ENCODE data around the gene VCL. TPM values are rescaled to one million over a fixed set of nuclear protein-coding genes. Genes with fewer than 3 reads are reported as not detected.

VCL gene
- total and polyA plus RNA-seq, 12 donors: 117 to 369 (median 237) TPM

GRCh38 chr10:74114041-74114448 lies 116.1 kb downstream of the VCL start:
- Histone ChIP-seq H3K9me3 (no peaks in the 10 kb centered on the region), H3K36me3 (peaks cover 0 to 100% (median 88%) of the 10 kb centered on the region in 9 donors), H3K27ac (peak overlapping the region in 3 of 10 donors; percentile 22 to 58 (median 39)), H3K4me1 (peaks cover 0 to 41% (median 13%) of the 10 kb centered on the region in 9 donors), H3K27me3 (no peaks in the 10 kb centered on the region), H3K4me3 (no peak overlapping the region)
- WGBS, 2 donors: 73 to 75% methylated on average over 12 of the region's 12 CpGs
- DNase-seq: no peak
- no peak for TF ChIP-seq CTCF (IDR thresholded peaks at IDR 0.05)
- peak in 7 of 8 donors; percentile 37 to 55 (median 43) for ATAC-seq
- intact Hi-C loops (cut with DNase I): no loop called here

DNA sequence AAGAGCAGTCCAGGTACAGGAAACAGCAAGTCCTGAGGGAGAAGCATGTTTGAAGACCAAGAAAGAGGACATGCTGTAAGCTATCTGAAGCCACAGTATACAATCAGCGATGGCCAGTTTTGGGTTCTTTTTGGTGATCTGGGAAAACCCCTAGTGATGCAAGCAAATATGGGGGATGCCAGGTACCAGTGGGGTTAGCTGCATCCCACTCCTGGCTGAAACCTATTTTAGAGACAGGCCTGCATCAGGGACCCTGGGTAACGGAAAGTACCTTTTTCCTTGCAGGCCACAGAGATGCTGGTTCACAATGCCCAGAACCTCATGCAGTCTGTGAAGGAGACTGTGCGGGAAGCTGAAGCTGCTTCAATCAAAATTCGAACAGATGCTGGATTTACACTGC lies 119.8 kb downstream of the VCL start:
- Histone ChIP-seq H3K36me3 (peaks cover 0 to 100% (median 86%) of the 10 kb centered on the region in 9 donors), H3K27me3 (no peaks in the 10 kb centered on the region), H3K4me3 (no peak overlapping the region), H3K27ac (peak overlapping the region in 1 of 10 donors; percentile 45), H3K4me1 (peaks cover 0 to 40% (median 23%) of the 10 kb centered on the region in 9 donors), H3K9me3 (no peaks in the 10 kb centered on the region)
- ATAC-seq (no peak), DNase-seq (no peak)
- intact Hi-C loops (cut with DNase I): no loop called here
- 93 to 95% methylated on average over 4 of the region's 4 CpGs for WGBS, 2 donors
- TF ChIP-seq CTCF (IDR thresholded peaks at IDR 0.05): no peak

DNA sequence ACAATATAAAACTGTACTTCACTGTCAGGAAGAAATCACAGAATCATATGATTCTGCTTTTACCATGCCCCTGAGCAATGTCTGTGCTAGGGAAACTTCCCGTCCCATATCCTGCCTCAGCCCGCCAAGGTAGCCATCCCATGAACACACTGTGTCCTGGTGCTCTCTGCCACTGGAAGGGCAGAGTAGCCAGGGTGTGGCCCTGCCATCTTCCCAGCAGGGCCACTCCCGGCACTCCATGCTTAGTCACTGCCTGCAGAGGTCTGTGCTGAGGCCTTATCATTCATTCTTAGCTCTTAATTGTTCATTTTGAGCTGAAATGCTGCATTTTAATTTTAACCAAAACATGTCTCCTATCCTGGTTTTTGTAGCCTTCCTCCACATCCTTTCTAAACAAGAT lies 120.9 kb downstream of the VCL start:
- ATAC-seq (peak in 3 of 8 donors; percentile 18 to 50 (median 25)), DNase-seq (no peak)
- H3K4me1 ChIP-seq: peaks cover 0 to 30% (median 14%) of the 10 kb centered on the region in 9 donors
- intact Hi-C loops (cut with DNase I): no loop called here
- 74 to 79% methylated on average over 3 of the region's 3 CpGs for WGBS, 2 donors
- H3K27me3 ChIP-seq: no peaks in the 10 kb centered on the region
- peak overlapping the region in 4 of 10 donors; percentile 21 to 54 (median 38) for H3K27ac ChIP-seq
- no peak for TF ChIP-seq CTCF (IDR thresholded peaks at IDR 0.05)
- H3K36me3 ChIP-seq: peaks cover 0 to 100% (median 86%) of the 10 kb centered on the region in 9 donors
- no peak overlapping the region for H3K4me3 ChIP-seq
- H3K9me3 ChIP-seq: no peaks in the 10 kb centered on the region

DNA sequence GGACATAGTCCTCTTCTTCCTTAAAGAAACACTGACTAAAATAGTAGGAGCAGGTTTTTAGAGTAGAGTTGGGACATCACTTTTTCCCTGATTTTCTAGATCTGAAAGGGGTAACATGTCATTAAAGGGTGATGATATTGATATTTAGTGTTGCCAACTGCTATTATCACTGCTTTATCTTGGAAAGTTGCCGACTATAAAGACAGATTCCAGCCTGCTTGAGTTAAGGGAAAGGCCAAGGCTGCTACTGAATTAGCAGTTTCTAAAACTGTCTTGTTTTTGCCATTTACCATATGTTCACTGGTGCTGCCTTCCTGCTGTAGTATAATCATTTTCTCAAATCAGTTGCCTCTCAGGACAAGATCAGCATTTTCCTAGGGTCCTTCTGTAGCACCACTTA lies 123.0 kb downstream of the VCL start:
- Histone ChIP-seq H3K4me3 (no peak overlapping the region), H3K36me3 (peaks cover 0 to 100% (median 86%) of the 10 kb centered on the region in 9 donors), H3K27me3 (no peaks in the 10 kb centered on the region), H3K4me1 (peaks cover 0 to 28% (median 12%) of the 10 kb centered on the region in 9 donors), H3K9me3 (no peaks in the 10 kb centered on the region), H3K27ac (peak overlapping the region in 1 of 10 donors; percentile 12)
- no peak for DNase-seq
- intact Hi-C loops (cut with DNase I): no loop called here
- 30 to 31% methylated on average over 1 of the region's 1 CpG for WGBS, 2 donors
- TF ChIP-seq CTCF (IDR thresholded peaks at IDR 0.05): no peak
- no peak for ATAC-seq
